ENCODE results near the gene IQCH. TPM values are rescaled to one million over a fixed set of nuclear protein-coding genes. Genes with fewer than 3 reads are reported as not detected.

IQCH gene
- total RNA-seq, 2 donors from 2014 or later: 0.52 to 0.83 TPM

GRCh38 chr15:67543348-67543718 is 288.7 kb downstream of the IQCH start:
- Histone ChIP-seq H3K36me3 (no peaks in the 10 kb centered on the region), H3K27ac (peak overlapping the region; percentile 88), H3K9me3 (no peaks in the 10 kb centered on the region), H3K27me3 (no peaks in the 10 kb centered on the region), H3K4me3 (peak overlapping the region; percentile 74 to 85), H3K4me1 (peaks cover 0 to 28% of the 10 kb centered on the region in 2 donors)
- TF ChIP-seq CTCF (IDR thresholded peaks at IDR 0.05): no peak
- DNase-seq (ENCODE audit: low spot score): no peak

GRCh38 chr15:67544475-67544874 is 289.9 kb downstream of the IQCH start:
- no peaks in the 10 kb centered on the region for H3K36me3 ChIP-seq
- no peak overlapping the region for H3K4me3 ChIP-seq
- TF ChIP-seq CTCF (IDR thresholded peaks at IDR 0.05): no peak
- H3K9me3 ChIP-seq: no peaks in the 10 kb centered on the region
- H3K27me3 ChIP-seq: no peaks in the 10 kb centered on the region
- DNase-seq (ENCODE audit: low spot score): no peak
- H3K27ac ChIP-seq: no peak overlapping the region
- H3K4me1 ChIP-seq: peaks cover 0 to 37% of the 10 kb centered on the region in 2 donors

GRCh38 chr15:67545864-67546263 is 291.3 kb downstream of the IQCH start:
- TF ChIP-seq CTCF (IDR thresholded peaks at IDR 0.05): no peak
- no peaks in the 10 kb centered on the region for H3K9me3 ChIP-seq
- no peak overlapping the region for H3K27ac ChIP-seq
- no peaks in the 10 kb centered on the region for H3K27me3 ChIP-seq
- no peaks in the 10 kb centered on the region for H3K36me3 ChIP-seq
- no peak for DNase-seq (ENCODE audit: low spot score)
- no peak overlapping the region for H3K4me3 ChIP-seq
- H3K4me1 ChIP-seq: peaks cover 0 to 44% of the 10 kb centered on the region in 2 donors

GRCh38 chr15:67547064-67547463 is 292.5 kb downstream of the IQCH start:
- TF ChIP-seq CTCF (IDR thresholded peaks at IDR 0.05): no peak
- no peaks in the 10 kb centered on the region for H3K9me3 ChIP-seq
- H3K4me3 ChIP-seq: no peak overlapping the region
- DNase-seq (ENCODE audit: low spot score): no peak
- peaks cover 10% of the 10 kb centered on the region for H3K36me3 ChIP-seq
- H3K27ac ChIP-seq: no peak overlapping the region
- H3K4me1 ChIP-seq: peaks cover 0 to 39% of the 10 kb centered on the region in 2 donors
- H3K27me3 ChIP-seq: no peaks in the 10 kb centered on the region

GRCh38 chr15:67547836-67548235 is 293.2 kb downstream of the IQCH start:
- H3K4me3 ChIP-seq: no peak overlapping the region
- peaks cover 10% of the 10 kb centered on the region for H3K36me3 ChIP-seq
- H3K9me3 ChIP-seq: no peaks in the 10 kb centered on the region
- peak overlapping the region in 1 of 2 donors; percentile 1 for H3K27ac ChIP-seq
- DNase-seq (ENCODE audit: low spot score): no peak
- H3K4me1 ChIP-seq: peaks cover 0 to 38% of the 10 kb centered on the region in 2 donors
- no peak for TF ChIP-seq CTCF (IDR thresholded peaks at IDR 0.05)
- no peaks in the 10 kb centered on the region for H3K27me3 ChIP-seq

GRCh38 chr15:67548236-67548852 is 293.8 kb downstream of the IQCH start:
- no peak for TF ChIP-seq CTCF (IDR thresholded peaks at IDR 0.05)
- DNase-seq (ENCODE audit: low spot score): no peak
- Histone ChIP-seq H3K4me3 (no peak overlapping the region), H3K27ac (peak overlapping the region in 1 of 2 donors; percentile 1), H3K36me3 (peaks cover 10% of the 10 kb centered on the region), H3K27me3 (no peaks in the 10 kb centered on the region), H3K4me1 (peaks cover 0 to 33% of the 10 kb centered on the region in 2 donors), H3K9me3 (no peaks in the 10 kb centered on the region)

Measured in right atrium auricular region (tissue), 2 donors.